Measurements from ENCODE around the gene CISD3.

CISD3 gene

DNA sequence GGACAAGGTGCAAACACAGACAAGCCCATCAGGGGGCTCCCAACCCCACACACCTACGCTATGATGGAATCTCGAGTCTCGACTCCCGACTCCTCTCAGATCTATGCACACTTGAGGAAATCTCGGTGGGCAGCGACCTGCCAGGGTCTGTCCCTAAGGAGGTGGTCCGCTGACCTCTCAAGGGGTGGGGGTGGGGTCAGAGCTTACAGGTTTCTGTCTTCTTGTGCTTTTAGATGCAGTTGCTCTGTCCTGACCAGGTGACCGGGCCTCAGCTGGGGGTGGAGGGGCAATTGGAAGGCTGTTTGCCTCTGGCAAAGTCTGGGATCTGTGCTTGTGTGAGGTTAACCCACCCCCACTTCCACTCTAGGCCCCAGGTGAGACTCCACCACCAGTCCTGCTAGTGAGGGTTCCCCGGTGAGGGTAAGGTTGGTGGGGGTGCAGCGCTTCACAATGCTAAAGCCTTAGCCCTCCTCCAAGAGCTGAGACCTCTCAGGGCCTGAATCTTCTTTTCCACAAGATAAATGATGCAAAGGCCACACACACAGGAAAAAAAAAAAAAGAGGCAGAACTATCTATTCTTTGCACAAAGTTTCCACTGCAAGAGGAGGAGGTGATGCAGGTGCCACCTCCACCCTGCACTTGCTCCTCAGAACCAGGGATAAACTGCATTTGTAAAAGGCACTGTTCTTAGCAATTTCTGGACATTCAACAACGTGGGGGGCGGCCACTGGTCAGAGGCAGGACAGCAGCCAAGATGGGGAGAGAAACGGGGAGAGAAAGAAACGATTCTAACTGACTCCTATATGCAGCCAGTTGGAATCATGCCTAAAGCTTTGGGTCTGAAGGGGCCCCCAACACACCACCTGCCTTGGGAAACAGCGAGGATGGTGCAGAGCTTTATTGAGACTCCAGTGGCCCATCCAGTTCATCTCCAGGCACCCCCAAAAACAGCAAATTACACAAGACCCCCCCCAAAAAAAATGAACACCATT is 4.1 kb downstream of the CISD3 start:
- Histone ChIP-seq H3K9me3 (ENCODE audit: control insufficient read depth, low read length) (no peaks in the 10 kb centered on the region), H3K36me3 (ENCODE audit: control insufficient read depth, insufficient read depth, low read length) (peaks cover 12% of the 10 kb centered on the region), H3K27me3 (ENCODE audit: control insufficient read depth, insufficient read depth, low read length) (no peaks in the 10 kb centered on the region), H3K9ac (ENCODE audit: low read length) (no peak overlapping the region), H3K4me1 (ENCODE audit: control insufficient read depth, insufficient read depth, low read length) (peaks cover 47% of the 10 kb centered on the region), H3K4me3 (ENCODE audit: low read length) (no peak overlapping the region)

DNA sequence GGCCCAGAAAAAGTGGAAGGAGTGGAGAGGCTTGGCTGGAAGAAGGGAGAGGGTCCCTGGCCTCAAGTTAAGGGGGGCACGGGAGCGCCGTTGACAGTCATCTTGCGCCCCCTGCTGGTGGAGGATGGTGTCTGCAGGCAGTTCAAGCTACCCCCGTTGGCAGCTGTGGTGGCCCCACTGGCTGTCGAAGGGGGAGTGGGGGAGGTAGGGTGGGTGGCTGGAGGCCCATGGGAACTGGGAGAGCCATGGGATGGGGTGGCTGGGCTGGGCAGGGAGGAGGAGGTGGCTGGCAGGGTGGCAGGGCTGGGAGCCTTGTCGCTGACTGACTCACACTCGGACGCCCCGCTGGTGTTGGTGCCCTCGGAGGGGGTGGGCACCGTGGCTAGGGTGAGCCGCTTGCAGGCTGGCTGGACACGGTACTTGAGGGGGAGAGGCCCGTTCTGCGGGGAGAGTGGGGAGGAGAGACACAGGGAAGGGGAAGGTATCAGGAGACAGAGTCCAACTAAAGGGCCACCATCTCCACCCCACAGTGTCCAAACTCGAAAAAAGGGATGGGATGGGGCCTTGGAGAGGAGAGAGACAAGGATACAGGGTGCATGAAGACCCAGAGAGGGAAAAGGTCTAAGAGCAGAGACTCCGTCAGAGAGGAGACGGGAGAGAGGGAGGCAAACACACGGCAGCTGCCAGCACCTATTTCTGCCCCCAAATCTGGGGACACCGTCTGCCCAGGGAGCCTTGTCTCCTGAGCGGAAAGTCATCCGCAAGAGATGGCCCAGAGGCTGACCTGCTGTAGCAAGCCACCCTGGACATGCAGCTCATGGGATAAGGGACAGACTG is 5.2 kb downstream of the CISD3 start:
- Histone ChIP-seq H3K9ac (ENCODE audit: low read length) (no peak overlapping the region), H3K4me3 (ENCODE audit: low read length) (no peak overlapping the region), H3K27me3 (ENCODE audit: control insufficient read depth, insufficient read depth, low read length) (no peaks in the 10 kb centered on the region), H3K4me1 (ENCODE audit: control insufficient read depth, insufficient read depth, low read length) (peaks cover 41% of the 10 kb centered on the region), H3K9me3 (ENCODE audit: control insufficient read depth, low read length) (no peaks in the 10 kb centered on the region), H3K36me3 (ENCODE audit: control insufficient read depth, insufficient read depth, low read length) (peaks cover 12% of the 10 kb centered on the region)

DNA sequence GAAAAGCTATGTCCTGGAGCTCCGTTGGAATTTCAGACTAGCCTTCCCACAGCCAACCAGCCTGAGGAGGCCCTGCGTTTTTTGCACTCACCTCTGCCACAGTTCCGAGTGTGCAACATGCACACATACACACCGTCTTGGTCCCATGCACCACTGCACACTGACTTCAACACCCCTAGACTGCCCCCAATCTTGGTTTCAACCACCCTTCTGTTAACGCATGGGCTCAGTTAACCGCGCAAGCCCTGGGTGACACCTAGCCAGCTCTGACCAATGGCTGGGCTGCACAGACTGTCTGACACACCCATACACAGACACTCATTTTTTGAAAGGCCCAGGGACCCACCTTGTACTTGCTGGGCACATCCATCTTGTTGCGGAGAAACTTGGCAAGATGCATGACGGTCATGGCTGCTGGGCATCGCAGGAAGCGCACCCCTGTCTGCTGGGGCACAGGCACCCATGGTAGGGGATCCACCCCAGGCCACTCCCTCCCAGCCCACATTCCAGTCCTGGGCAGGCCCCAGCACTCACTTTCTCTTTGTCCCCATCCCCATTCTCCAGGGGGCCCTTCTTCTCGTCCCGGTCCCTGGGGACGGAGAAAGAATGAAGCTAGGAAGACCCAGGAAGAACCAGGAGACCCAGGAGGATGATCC is 8.0 kb downstream of the CISD3 start:
- Histone ChIP-seq H3K4me1 (ENCODE audit: control insufficient read depth, insufficient read depth, low read length) (peaks cover 37% of the 10 kb centered on the region), H3K9me3 (ENCODE audit: control insufficient read depth, low read length) (no peaks in the 10 kb centered on the region), H3K27me3 (ENCODE audit: control insufficient read depth, insufficient read depth, low read length) (no peaks in the 10 kb centered on the region), H3K36me3 (ENCODE audit: control insufficient read depth, insufficient read depth, low read length) (peaks cover 12% of the 10 kb centered on the region), H3K9ac (ENCODE audit: low read length) (no peak overlapping the region), H3K4me3 (ENCODE audit: low read length) (no peak overlapping the region)

DNA sequence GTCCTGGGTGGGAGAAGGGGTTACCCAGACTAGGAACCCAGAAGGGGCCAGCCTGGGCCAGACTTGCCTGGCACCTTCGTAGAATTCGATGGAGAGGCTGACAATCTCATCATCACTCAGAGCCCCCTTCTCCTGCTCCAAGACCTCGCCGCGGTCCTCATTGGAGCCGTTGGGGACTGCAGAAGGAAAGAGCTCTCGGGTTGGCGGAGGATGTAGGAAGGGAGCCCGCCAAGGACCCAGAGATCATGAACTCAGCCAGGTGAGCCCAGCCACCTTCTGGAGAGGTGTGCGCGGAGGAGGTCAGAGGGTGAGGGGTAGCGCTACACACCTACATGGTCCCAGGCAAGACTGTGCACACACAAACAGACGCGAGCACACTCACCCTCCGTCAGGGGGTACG is 8.5 kb downstream of the CISD3 start:
- Histone ChIP-seq H3K27me3 (ENCODE audit: control insufficient read depth, insufficient read depth, low read length) (no peaks in the 10 kb centered on the region), H3K4me3 (ENCODE audit: low read length) (no peak overlapping the region), H3K36me3 (ENCODE audit: control insufficient read depth, insufficient read depth, low read length) (peaks cover 12% of the 10 kb centered on the region), H3K9ac (ENCODE audit: low read length) (no peak overlapping the region), H3K9me3 (ENCODE audit: control insufficient read depth, low read length) (no peaks in the 10 kb centered on the region), H3K4me1 (ENCODE audit: control insufficient read depth, insufficient read depth, low read length) (peaks cover 37% of the 10 kb centered on the region)

DNA sequence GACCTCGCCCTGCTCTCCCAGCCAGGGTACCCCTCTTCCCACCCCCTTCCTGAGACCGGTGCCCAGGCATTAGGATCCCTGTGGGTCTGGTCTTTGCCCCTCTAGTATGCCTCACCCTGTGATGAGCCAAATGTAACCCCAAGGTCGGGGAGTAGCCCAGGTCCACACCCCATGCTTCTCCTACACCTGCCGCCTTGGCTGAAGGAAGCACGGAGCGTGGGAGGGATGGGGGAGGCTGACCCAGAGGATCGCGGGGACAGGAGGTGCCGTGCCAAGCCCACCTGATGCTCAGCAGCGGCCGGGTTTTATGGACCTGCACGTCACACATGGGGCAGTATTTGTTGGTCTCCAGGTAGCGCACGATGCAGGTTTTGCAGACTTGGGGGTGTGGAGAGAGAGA is 9.2 kb downstream of the CISD3 start:
- Histone ChIP-seq H3K4me3 (ENCODE audit: low read length) (no peak overlapping the region), H3K36me3 (ENCODE audit: control insufficient read depth, insufficient read depth, low read length) (peaks cover 12% of the 10 kb centered on the region), H3K4me1 (ENCODE audit: control insufficient read depth, insufficient read depth, low read length) (peaks cover 33% of the 10 kb centered on the region), H3K27me3 (ENCODE audit: control insufficient read depth, insufficient read depth, low read length) (no peaks in the 10 kb centered on the region), H3K9me3 (ENCODE audit: control insufficient read depth, low read length) (no peaks in the 10 kb centered on the region), H3K9ac (ENCODE audit: low read length) (no peak overlapping the region)

DNA sequence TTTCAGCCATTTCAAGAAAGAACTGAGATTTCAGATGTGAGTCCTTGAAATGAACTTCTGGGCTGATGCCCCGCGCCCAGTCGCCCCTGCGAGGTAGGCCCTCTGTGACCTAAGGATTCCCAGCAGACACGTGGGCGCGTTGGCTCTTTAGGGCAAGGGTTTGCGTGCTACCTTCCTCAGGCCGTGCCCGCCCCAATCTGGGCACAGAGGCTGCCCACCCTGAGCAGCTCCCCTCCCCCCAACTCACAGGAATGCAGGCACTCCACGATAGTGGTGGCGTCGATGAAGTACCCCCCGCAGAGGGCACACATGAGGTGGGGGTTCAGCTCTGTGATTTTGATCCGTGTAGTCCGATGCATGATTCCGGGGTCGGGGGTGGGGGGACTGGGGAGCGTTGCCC is 9.9 kb downstream of the CISD3 start:
- Histone ChIP-seq H3K36me3 (ENCODE audit: control insufficient read depth, insufficient read depth, low read length) (peaks cover 12% of the 10 kb centered on the region), H3K4me1 (ENCODE audit: control insufficient read depth, insufficient read depth, low read length) (peaks cover 33% of the 10 kb centered on the region), H3K27me3 (ENCODE audit: control insufficient read depth, insufficient read depth, low read length) (no peaks in the 10 kb centered on the region), H3K4me3 (ENCODE audit: low read length) (no peak overlapping the region), H3K9me3 (ENCODE audit: control insufficient read depth, low read length) (no peaks in the 10 kb centered on the region), H3K9ac (ENCODE audit: low read length) (no peak overlapping the region)

DNA sequence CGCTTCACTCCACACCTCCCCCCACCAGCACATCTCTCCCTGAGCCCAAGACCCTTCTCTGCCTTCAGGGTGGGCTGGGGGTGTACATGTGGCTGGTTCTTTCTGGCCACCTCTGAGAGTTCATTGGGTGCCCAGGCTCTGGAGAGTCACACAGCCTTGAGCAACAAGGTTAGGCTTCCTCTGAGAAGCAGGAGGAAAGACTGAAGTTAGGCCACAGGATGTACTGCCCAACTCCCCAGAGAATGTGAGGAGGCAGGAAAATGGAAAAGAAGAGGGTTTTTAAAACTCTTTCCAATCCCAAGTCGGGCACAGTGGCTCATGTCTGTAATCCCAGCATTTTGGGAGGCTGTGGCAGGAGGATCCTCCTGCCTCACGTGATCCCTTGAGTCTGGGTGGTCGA is 10.7 kb downstream of the CISD3 start:
- H3K9ac ChIP-seq (ENCODE audit: low read length) = no peak overlapping the region
- H3K27me3 ChIP-seq (ENCODE audit: control insufficient read depth, insufficient read depth, low read length) = no peaks in the 10 kb centered on the region
- peaks cover 30% of the 10 kb centered on the region for H3K4me1 ChIP-seq (ENCODE audit: control insufficient read depth, insufficient read depth, low read length)
- H3K9me3 ChIP-seq (ENCODE audit: control insufficient read depth, low read length) = no peaks in the 10 kb centered on the region
- H3K36me3 ChIP-seq (ENCODE audit: control insufficient read depth, insufficient read depth, low read length) = peaks cover 12% of the 10 kb centered on the region
- no peak overlapping the region for H3K4me3 ChIP-seq (ENCODE audit: low read length)

DNA sequence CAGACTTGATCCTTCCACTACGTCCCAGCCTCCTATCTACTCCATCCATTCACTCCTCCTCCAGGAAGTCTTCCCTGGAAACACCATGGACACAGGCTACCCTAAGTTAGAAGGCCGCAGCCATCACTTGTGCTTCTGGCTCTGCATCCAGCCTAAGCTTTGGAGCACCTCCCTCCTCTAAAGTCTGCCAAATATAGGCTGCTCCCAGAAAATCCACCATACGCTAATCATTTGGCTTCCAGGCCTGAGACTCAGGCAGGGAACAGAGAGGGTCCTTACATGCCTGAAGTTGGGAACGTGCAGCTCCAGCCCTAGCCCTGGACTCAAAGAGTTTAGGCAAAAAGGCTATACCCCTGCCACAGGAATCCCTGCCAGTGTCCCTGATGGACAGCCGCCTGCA is 11.3 kb downstream of the CISD3 start:
- Histone ChIP-seq H3K36me3 (ENCODE audit: control insufficient read depth, insufficient read depth, low read length) (peaks cover 9% of the 10 kb centered on the region), H3K9ac (ENCODE audit: low read length) (no peak overlapping the region), H3K9me3 (ENCODE audit: control insufficient read depth, low read length) (no peaks in the 10 kb centered on the region), H3K4me1 (ENCODE audit: control insufficient read depth, insufficient read depth, low read length) (peaks cover 36% of the 10 kb centered on the region), H3K4me3 (ENCODE audit: low read length) (no peak overlapping the region), H3K27me3 (ENCODE audit: control insufficient read depth, insufficient read depth, low read length) (no peaks in the 10 kb centered on the region)

DNA sequence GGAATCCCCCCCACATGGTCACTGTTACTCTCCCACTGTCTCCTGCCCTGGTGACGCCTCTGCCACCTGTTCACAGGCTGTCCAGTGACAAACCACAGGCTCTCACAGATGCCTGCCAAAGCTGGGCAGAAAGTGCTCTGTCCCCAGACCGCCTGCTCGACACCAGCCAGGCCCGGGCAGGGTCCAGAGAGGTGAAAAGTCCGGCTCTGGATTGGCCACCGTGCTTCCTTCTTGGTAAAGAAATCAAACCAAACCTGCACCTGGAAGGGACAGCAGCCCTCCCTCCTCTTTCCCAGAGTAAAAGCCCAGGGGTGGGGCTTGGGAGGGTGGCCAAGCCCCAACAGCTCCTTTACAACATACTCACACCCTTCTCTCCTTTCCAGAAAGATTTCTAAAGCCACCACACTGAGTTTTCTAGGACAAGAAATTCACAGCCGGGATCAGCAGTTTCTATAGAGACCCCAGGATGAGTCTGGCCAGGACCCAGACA is 11.8 kb downstream of the CISD3 start:
- Histone ChIP-seq H3K27me3 (ENCODE audit: control insufficient read depth, insufficient read depth, low read length) (no peaks in the 10 kb centered on the region), H3K4me3 (ENCODE audit: low read length) (no peak overlapping the region), H3K36me3 (ENCODE audit: control insufficient read depth, insufficient read depth, low read length) (peaks cover 9% of the 10 kb centered on the region), H3K9ac (ENCODE audit: low read length) (peak overlapping the region; percentile 57), H3K4me1 (ENCODE audit: control insufficient read depth, insufficient read depth, low read length) (peaks cover 42% of the 10 kb centered on the region), H3K9me3 (ENCODE audit: control insufficient read depth, low read length) (no peaks in the 10 kb centered on the region)

DNA sequence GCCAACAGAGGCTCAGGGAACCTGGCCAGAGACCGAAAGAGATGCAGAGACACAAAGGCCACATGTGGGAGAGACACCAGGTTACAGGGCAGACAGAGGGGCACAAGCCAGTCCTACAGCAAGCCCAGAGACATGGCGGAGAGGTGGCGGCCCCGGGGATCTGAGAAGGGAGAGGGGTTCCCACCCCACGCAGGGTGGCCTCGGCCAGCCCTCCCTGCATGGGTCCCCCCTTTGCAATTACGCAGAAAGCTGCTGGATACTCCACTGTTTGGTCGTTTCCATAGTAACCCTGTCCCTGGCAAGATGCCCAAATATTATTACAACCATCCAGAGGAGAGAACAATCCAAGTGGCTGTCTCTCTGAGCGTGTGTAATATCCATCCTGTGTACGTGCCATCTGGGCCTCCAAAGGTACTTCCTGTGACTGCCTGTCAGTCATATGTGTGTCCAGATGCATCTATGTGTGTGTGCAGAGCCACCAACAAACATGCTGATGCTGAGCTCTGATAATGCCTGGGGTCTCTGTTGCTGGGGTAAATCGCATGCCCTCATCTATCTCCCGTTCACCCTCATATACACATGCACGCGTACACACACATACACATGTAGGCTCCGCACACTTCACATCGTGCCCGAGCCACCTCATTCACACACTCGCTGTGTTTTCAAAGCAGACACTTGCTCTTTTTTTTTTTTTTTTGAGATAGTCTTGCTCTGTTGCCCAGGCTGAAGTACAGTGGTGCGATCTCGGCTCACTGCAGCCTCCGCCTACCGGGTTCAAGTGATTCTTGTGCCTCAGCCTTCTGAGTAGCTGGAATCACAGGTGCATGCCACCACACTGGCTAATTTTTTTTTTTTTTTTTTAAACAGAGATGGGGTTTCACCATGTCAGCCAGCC is 12.5 kb downstream of the CISD3 start:
- peaks cover 45% of the 10 kb centered on the region for H3K4me1 ChIP-seq (ENCODE audit: control insufficient read depth, insufficient read depth, low read length)
- H3K9me3 ChIP-seq (ENCODE audit: control insufficient read depth, low read length) = no peaks in the 10 kb centered on the region
- peak overlapping the region; percentile 57 for H3K9ac ChIP-seq (ENCODE audit: low read length)
- H3K27me3 ChIP-seq (ENCODE audit: control insufficient read depth, insufficient read depth, low read length) = no peaks in the 10 kb centered on the region
- no peak overlapping the region for H3K4me3 ChIP-seq (ENCODE audit: low read length)
- peaks cover 9% of the 10 kb centered on the region for H3K36me3 ChIP-seq (ENCODE audit: control insufficient read depth, insufficient read depth, low read length)

DNA sequence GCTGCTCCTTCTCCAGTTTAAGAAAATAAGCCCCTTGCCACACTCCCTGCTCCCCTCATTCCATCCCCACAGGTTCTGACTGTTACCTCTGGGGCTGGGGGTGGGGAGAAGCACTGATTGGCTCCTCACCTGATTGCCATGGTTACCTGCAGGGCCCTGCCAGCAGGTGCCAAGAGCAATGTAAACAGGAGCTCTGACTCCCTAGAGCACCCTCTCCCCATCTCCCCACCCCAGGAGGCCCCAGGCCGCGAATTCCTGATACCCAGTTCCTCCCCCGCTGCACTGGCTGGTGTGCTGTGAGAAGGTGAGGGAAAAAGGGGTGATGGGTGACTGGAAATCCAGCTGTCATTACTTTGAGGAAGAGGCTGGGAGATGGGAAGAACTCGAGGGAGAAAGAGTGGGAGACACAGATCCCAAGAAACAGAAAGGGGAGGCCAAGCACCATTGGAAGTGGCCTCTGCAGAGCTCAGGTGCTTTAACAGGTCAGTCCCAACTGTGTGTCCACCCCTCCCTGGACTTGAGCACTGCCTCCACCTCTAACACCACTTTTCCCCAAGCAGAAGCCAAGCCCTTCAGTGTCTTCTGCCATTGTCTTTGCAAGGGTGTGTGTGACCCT is 13.5 kb downstream of the CISD3 start:
- Histone ChIP-seq H3K9me3 (ENCODE audit: control insufficient read depth, low read length) (no peaks in the 10 kb centered on the region), H3K36me3 (ENCODE audit: control insufficient read depth, insufficient read depth, low read length) (peaks cover under 1% of the 10 kb centered on the region), H3K4me3 (ENCODE audit: low read length) (no peak overlapping the region), H3K4me1 (ENCODE audit: control insufficient read depth, insufficient read depth, low read length) (peaks cover 45% of the 10 kb centered on the region), H3K9ac (ENCODE audit: low read length) (no peak overlapping the region), H3K27me3 (ENCODE audit: control insufficient read depth, insufficient read depth, low read length) (no peaks in the 10 kb centered on the region)
